Measurements from ENCODE around the gene NPHS1.

DNA sequence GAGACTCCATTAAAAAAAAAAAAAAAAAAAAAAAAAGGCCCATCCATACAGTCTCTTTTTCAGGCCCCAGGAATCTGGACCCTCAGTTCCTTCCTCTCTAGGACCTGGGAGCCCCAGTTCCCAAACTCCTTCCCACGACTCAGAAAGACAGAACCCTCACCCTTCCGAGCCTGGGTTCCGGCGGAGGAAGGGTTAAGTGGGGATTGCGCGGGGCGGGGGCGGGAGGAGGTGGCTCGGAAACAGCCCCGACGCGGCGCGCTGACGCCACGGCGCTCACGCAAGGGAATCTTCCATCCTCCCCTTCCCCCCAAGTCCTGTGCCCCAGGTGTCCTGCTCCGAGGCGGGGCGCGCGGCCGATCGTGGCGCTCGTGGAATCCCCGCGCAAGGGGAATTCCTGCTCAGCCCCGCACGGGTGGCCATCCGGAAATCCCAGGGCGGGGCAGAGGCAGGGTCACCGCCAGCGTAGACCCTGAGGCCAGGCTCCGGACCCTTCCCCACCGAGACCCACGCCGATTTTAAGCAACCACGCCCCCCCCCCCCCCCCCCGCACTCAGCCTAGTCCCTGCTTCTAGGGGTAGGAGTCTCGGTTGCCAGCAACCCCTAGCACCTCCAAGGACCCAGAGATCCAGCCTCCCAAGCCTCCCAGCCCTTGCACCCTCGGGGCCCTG lies 47.4 kb upstream of the NPHS1 start:
- TF ChIP-seq POLR2A (IDR thresholded peaks at IDR 0.05) (no peak), POLR2AphosphoS5 (IDR thresholded peaks at IDR 0.05) (peak; percentile 78 to 87 (median 79)), EP300 (IDR thresholded peaks at IDR 0.05) (no peak)
- TF ChIP-seq, protein P1, sequence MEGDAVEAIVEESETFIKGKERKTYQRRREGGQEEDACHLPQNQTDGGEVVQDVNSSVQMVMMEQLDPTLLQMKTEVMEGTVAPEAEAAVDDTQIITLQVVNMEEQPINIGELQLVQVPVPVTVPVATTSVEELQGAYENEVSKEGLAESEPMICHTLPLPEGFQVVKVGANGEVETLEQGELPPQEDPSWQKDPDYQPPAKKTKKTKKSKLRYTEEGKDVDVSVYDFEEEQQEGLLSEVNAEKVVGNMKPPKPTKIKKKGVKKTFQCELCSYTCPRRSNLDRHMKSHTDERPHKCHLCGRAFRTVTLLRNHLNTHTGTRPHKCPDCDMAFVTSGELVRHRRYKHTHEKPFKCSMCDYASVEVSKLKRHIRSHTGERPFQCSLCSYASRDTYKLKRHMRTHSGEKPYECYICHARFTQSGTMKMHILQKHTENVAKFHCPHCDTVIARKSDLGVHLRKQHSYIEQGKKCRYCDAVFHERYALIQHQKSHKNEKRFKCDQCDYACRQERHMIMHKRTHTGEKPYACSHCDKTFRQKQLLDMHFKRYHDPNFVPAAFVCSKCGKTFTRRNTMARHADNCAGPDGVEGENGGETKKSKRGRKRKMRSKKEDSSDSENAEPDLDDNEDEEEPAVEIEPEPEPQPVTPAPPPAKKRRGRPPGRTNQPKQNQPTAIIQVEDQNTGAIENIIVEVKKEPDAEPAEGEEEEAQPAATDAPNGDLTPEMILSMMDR (IDR thresholded peaks at IDR 0.05) = no peak

All from stomach (tissue), 4 donors.